Thyroid gland (tissue), 4 donors: ENCODE measurements around the gene PSMC4.

ENCODE experiments used
- POLR2A ChIP-seq, 2 donors: fragments of 450-650 bp; IDR thresholded peaks; one replicate each; pipeline ENCODE4 v1.6.1; 2017; ENCODE audit warnings: antibody characterized with exemption in 2 of 2, mild to moderate bottlenecking in 2 of 2, moderate library complexity in 1 of 2
- TF ChIP-seq, protein P1 (sequence below), 6 experiments: fragments of 200-600 bp in 3 of 6; fragments of 450-650 bp in 3 of 6; sonication (generic) in 3 of 6; IDR thresholded peaks; one replicate each; pipeline ENCODE4 v1.5.1; 2016 to 2019; ENCODE audit warnings: antibody characterized with exemption in 6 of 6, mild to moderate bottlenecking in 2 of 6, inconsistent platforms in 1 of 6, moderate library complexity in 1 of 6

- TF ChIP-seq, protein P1, sequence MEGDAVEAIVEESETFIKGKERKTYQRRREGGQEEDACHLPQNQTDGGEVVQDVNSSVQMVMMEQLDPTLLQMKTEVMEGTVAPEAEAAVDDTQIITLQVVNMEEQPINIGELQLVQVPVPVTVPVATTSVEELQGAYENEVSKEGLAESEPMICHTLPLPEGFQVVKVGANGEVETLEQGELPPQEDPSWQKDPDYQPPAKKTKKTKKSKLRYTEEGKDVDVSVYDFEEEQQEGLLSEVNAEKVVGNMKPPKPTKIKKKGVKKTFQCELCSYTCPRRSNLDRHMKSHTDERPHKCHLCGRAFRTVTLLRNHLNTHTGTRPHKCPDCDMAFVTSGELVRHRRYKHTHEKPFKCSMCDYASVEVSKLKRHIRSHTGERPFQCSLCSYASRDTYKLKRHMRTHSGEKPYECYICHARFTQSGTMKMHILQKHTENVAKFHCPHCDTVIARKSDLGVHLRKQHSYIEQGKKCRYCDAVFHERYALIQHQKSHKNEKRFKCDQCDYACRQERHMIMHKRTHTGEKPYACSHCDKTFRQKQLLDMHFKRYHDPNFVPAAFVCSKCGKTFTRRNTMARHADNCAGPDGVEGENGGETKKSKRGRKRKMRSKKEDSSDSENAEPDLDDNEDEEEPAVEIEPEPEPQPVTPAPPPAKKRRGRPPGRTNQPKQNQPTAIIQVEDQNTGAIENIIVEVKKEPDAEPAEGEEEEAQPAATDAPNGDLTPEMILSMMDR (IDR thresholded peaks at IDR 0.05), result no peak
- TF ChIP-seq POLR2A (IDR thresholded peaks at IDR 0.05), result no peak
Observed at GRCh38 chr19:39998501-39998900, 27.5 kb downstream of the PSMC4 start.
